Measurements from ENCODE around the gene CACNA1B. TPM values are rescaled to one million over a fixed set of nuclear protein-coding genes. Genes with fewer than 3 reads are reported as not detected.

CACNA1B gene
- total RNA-seq, 1 donor from 2014 or later: 0.19 TPM

GRCh38 chr9:138074516-138074915 is 196.9 kb downstream of the CACNA1B start:
- TF ChIP-seq CTCF (IDR thresholded peaks at IDR 0.05; ENCODE audit: borderline replicate concordance): no peak
- H3K27me3 ChIP-seq (ENCODE audit: low read depth): peaks cover 80% of the 10 kb centered on the region
- no peaks in the 10 kb centered on the region for H3K36me3 ChIP-seq
- H3K4me1 ChIP-seq: no peaks in the 10 kb centered on the region
- no peak overlapping the region for H3K4me3 ChIP-seq
- H3K9me3 ChIP-seq (replicated peaks): no peaks in the 10 kb centered on the region
- H3K27ac ChIP-seq (replicated peaks): no peak overlapping the region
- intact Hi-C loops (cut with micrococcal nuclease): no loop called here
- no peak for DNase-seq

GRCh38 chr9:138075496-138075895 is 197.9 kb downstream of the CACNA1B start:
- no peak for TF ChIP-seq CTCF (IDR thresholded peaks at IDR 0.05; ENCODE audit: borderline replicate concordance)
- H3K9me3 ChIP-seq (replicated peaks): no peaks in the 10 kb centered on the region
- DNase-seq: no peak

GRCh38 chr9:138075961-138076649 is 198.5 kb downstream of the CACNA1B start:
- Histone ChIP-seq H3K27me3 (ENCODE audit: low read depth) (peaks cover 75% of the 10 kb centered on the region), H3K9me3 (replicated peaks) (no peaks in the 10 kb centered on the region), H3K4me3 (no peak overlapping the region), H3K36me3 (no peaks in the 10 kb centered on the region), H3K27ac (replicated peaks) (no peak overlapping the region), H3K4me1 (no peaks in the 10 kb centered on the region)
- intact Hi-C loops (cut with micrococcal nuclease): no loop called here
- no peak for DNase-seq
- no peak for TF ChIP-seq CTCF (IDR thresholded peaks at IDR 0.05; ENCODE audit: borderline replicate concordance)

More at GRCh38 chr9:138075496-138075895, 197.9 kb downstream of the CACNA1B start:
- no peak overlapping the region for H3K4me3 ChIP-seq
- H3K27ac ChIP-seq (replicated peaks): no peak overlapping the region
- no peaks in the 10 kb centered on the region for H3K4me1 ChIP-seq
- intact Hi-C loops (cut with micrococcal nuclease): no loop called here
- peaks cover 75% of the 10 kb centered on the region for H3K27me3 ChIP-seq (ENCODE audit: low read depth)
- H3K36me3 ChIP-seq: no peaks in the 10 kb centered on the region

GRCh38 chr9:138076650-138077009 is 199.0 kb downstream of the CACNA1B start:
- H3K4me1 ChIP-seq: no peaks in the 10 kb centered on the region
- no peak for TF ChIP-seq CTCF (IDR thresholded peaks at IDR 0.05; ENCODE audit: borderline replicate concordance)
- no peaks in the 10 kb centered on the region for H3K36me3 ChIP-seq
- DNase-seq: no peak
- H3K4me3 ChIP-seq: no peak overlapping the region
- H3K9me3 ChIP-seq (replicated peaks): no peaks in the 10 kb centered on the region
- H3K27ac ChIP-seq (replicated peaks): no peak overlapping the region
- intact Hi-C loops (cut with micrococcal nuclease): no loop called here
- peaks cover 70% of the 10 kb centered on the region for H3K27me3 ChIP-seq (ENCODE audit: low read depth)

- peaks cover 66% of the 10 kb centered on the region for H3K27me3 ChIP-seq (ENCODE audit: low read depth)
- no peaks in the 10 kb centered on the region for H3K9me3 ChIP-seq (replicated peaks)
- H3K4me3 ChIP-seq: no peak overlapping the region
- intact Hi-C loops (cut with micrococcal nuclease): no loop called here
- no peak for DNase-seq
- no peak for TF ChIP-seq CTCF (IDR thresholded peaks at IDR 0.05; ENCODE audit: borderline replicate concordance)
- H3K36me3 ChIP-seq: no peaks in the 10 kb centered on the region
- H3K27ac ChIP-seq (replicated peaks): no peak overlapping the region
- no peaks in the 10 kb centered on the region for H3K4me1 ChIP-seq
Measured at GRCh38 chr9:138077126-138077525, 199.5 kb downstream of the CACNA1B start.

Measured in left ventricle myocardium inferior (tissue), 1 donor.